HepG2 (cell line): ENCODE results near the gene DNAJB12. TPM values are rescaled to one million over a fixed set of nuclear protein-coding genes. Genes with fewer than 3 reads are reported as not detected.

Source experiments
- EHMT2 ChIP-seq: fragments of 200-600 bp; sonication (generic); IDR thresholded peaks from 2 replicates; pipeline ENCODE4 v1.7.0; 2017; ENCODE audit warnings: antibody characterized with exemption, low read depth, low read length, borderline replicate concordance
- HOXA7 ChIP-seq: sonication (generic); formaldehyde crosslinking; IDR thresholded peaks from 2 replicates; pipeline ENCODE4 v1.8.1; 2022; ENCODE audit warnings: mild to moderate bottlenecking, missing genetic modification reagents, moderate library complexity
- KDM2A ChIP-seq: sonication (generic); formaldehyde crosslinking; IDR thresholded peaks from 2 replicates; pipeline ENCODE4 v1.4.0; 2020; ENCODE audit warnings: low read depth, missing genetic modification reagents, borderline replicate concordance
- KLF6 ChIP-seq: IDR thresholded peaks from 2 replicates; pipeline ENCODE4 v1.8.0; 2016; ENCODE audit warnings: missing biosample characterization, missing genetic modification reagents
- MED1 ChIP-seq: sonication (generic); formaldehyde crosslinking; IDR thresholded peaks from 2 replicates; pipeline ENCODE4 v1.4.0; 2020; ENCODE audit warnings: missing genetic modification reagents
- POLR2G ChIP-seq: fragments of 200-400 bp; formaldehyde crosslinking; IDR thresholded peaks from 2 replicates; pipeline ENCODE4 v1.6.1; 2018; ENCODE audit warnings: mild to moderate bottlenecking, low read depth, low read length, moderate library complexity
- RXRA ChIP-seq: sonication (generic); formaldehyde crosslinking; IDR thresholded peaks from 2 replicates; pipeline ENCODE4 v1.5.1; 2020; ENCODE audit warnings: missing genetic modification reagents
- SRY ChIP-seq: sonication (generic); formaldehyde crosslinking; IDR thresholded peaks from 2 replicates; pipeline ENCODE4 v1.8.0; 2022; ENCODE audit warnings: mild to moderate bottlenecking, missing genetic modification reagents
- TCF7L2 ChIP-seq: IDR thresholded peaks from 2 replicates; pipeline ENCODE4 v1.6.1; 2011; ENCODE audit warnings: mild to moderate bottlenecking, low read depth, low read length, moderate library complexity
- ZBTB3 ChIP-seq: sonication (generic); formaldehyde crosslinking; IDR thresholded peaks from 2 replicates; pipeline ENCODE4 v1.4.0; 2020; ENCODE audit warnings: low read depth, mild to moderate bottlenecking, moderate library complexity, missing genetic modification reagents, borderline replicate concordance
- ZNF205 ChIP-seq: IDR thresholded peaks from 2 replicates; pipeline ENCODE4 v1.6.1; 2018; ENCODE audit warnings: missing biosample characterization, missing genetic modification reagents
- ZNF253 ChIP-seq: sonication (generic); formaldehyde crosslinking; IDR thresholded peaks from 2 replicates; pipeline ENCODE4 v1.8.0; 2022; ENCODE audit warnings: mild to moderate bottlenecking, missing genetic modification reagents, borderline replicate concordance
- ZNF337 ChIP-seq: sonication (generic); formaldehyde crosslinking; IDR thresholded peaks from 2 replicates; pipeline ENCODE4 v1.5.1; 2020; ENCODE audit warnings: missing genetic modification reagents, low read depth, mild to moderate bottlenecking, borderline replicate concordance
- ZNF354B ChIP-seq: sonication (generic); formaldehyde crosslinking; IDR thresholded peaks from 2 replicates; pipeline ENCODE4 v1.8.0; 2022; ENCODE audit warnings: mild to moderate bottlenecking, missing genetic modification reagents
- ZNF460 ChIP-seq: sonication (generic); formaldehyde crosslinking; IDR thresholded peaks from 2 replicates; pipeline ENCODE4 v1.5.1; 2020; ENCODE audit warnings: missing genetic modification reagents, mild to moderate bottlenecking, borderline replicate concordance
- ZNF598 ChIP-seq: sonication (generic); formaldehyde crosslinking; IDR thresholded peaks from 2 replicates; pipeline ENCODE4 v1.5.1; 2020; ENCODE audit warnings: mild to moderate bottlenecking, missing genetic modification reagents, borderline replicate concordance
- ZNF619 ChIP-seq: sonication (generic); formaldehyde crosslinking; IDR thresholded peaks from 2 replicates; pipeline ENCODE4 v1.4.0; 2020; ENCODE audit warnings: mild to moderate bottlenecking, missing genetic modification reagents
- ZNF644 ChIP-seq: IDR thresholded peaks from 2 replicates; pipeline ENCODE4 v1.6.1; 2016; ENCODE audit warnings: low read depth
- ZNF660 ChIP-seq: sonication (generic); formaldehyde crosslinking; IDR thresholded peaks from 2 replicates; pipeline ENCODE4 v1.5.1; 2020; ENCODE audit warnings: mild to moderate bottlenecking, low read depth, missing genetic modification reagents, borderline replicate concordance
- ZNF775 ChIP-seq: sonication (generic); formaldehyde crosslinking; IDR thresholded peaks from 2 replicates; pipeline ENCODE4 v1.4.0; 2020; ENCODE audit warnings: missing genetic modification reagents, mild to moderate bottlenecking, moderate library complexity, borderline replicate concordance
- polyA plus RNA-seq, 8 experiments: library from polyadenylated mRNA; depleted of rRNA in 3 of 8; stranded (reverse) in 7 of 8; unstranded in 1 of 8; fragments of >200 nt; fragmentation: Illumina TruSeq in 4 of 8; extraction: Trizol in 4 of 8; gene quantifications; 2 replicates each; pipeline versions ENCODE4 v1.2.1 to v1.2.3, GENCODE V29; 2011 to 2016; ENCODE audit warnings: low read depth in 4 of 8, missing spikeins in 1 of 8, mixed read lengths in 1 of 8; ENCODE audit not compliant: insufficient read depth in 1 of 8
- total RNA-seq, 5 experiments: library from RNA; depleted of rRNA; stranded (reverse); fragments of >200 nt; fragmentation: Illumina TruSeq; extraction: Trizol; gene quantifications; 2 replicates each; pipeline ENCODE4 v1.2.3, GENCODE V29; 2016; ENCODE audit warnings: low read depth in 1 of 5
- TF ChIP-seq, protein P1 (sequence below): sonication (generic); formaldehyde crosslinking; IDR thresholded peaks from 2 replicates; pipeline ENCODE4 v1.4.0; 2020; ENCODE audit warnings: mild to moderate bottlenecking, missing genetic modification reagents
- TF ChIP-seq, protein P2 (sequence below): sonication (generic); formaldehyde crosslinking; IDR thresholded peaks from 2 replicates; pipeline ENCODE4 v1.5.0; 2020; ENCODE audit warnings: mild to moderate bottlenecking, missing genetic modification reagents
- TF ChIP-seq, protein P3 (sequence below): sonication (generic); formaldehyde crosslinking; IDR thresholded peaks from 2 replicates; pipeline ENCODE4 v1.4.0; 2020; ENCODE audit warnings: low read depth, mild to moderate bottlenecking, missing genetic modification reagents
- TF ChIP-seq, protein P4 (sequence below): sonication (generic); formaldehyde crosslinking; IDR thresholded peaks from 2 replicates; pipeline ENCODE4 v1.4.0; 2020; ENCODE audit warnings: missing genetic modification reagents

DNAJB12 gene
- total and polyA plus RNA-seq, 2 of the 13 experiments (the other 11 are each of a cell fraction or from before 2014, with no cell fraction given), result 10.8 to 18.2 TPM

DNA sequence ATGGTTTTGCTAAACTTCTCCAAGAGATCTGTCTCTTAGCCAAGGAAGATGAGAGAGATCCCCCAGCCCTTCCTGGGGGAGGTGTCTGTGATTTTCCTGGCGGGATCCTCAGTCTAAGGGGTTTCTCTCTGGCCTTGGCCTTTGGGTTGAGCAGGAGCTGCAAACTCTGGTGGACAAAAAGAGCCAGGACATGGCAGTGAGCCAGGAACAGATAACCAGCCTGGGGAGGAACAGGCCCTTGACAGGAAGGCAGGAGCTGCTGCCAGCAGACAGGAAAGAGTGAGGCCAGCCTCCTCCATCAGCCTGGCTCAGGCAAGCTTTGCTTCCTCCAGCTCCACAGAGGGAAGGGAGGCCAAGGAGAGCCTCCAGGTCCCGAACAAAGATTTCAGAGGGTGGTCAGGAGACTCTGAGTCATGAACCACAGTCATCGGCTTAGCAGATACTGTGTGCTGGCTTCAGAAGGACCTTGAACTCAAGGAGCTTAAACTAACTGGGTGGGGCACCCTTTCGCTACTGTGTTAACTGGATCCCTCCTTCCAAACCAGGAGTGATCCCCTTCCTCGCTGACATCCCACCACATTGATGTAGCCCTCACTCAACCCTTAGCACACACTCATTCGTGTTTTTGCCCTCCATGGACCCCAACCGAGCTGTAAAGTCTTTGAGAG lies 46.3 kb downstream of the DNAJB12 start (continued):
- TF ChIP-seq, protein P1, sequence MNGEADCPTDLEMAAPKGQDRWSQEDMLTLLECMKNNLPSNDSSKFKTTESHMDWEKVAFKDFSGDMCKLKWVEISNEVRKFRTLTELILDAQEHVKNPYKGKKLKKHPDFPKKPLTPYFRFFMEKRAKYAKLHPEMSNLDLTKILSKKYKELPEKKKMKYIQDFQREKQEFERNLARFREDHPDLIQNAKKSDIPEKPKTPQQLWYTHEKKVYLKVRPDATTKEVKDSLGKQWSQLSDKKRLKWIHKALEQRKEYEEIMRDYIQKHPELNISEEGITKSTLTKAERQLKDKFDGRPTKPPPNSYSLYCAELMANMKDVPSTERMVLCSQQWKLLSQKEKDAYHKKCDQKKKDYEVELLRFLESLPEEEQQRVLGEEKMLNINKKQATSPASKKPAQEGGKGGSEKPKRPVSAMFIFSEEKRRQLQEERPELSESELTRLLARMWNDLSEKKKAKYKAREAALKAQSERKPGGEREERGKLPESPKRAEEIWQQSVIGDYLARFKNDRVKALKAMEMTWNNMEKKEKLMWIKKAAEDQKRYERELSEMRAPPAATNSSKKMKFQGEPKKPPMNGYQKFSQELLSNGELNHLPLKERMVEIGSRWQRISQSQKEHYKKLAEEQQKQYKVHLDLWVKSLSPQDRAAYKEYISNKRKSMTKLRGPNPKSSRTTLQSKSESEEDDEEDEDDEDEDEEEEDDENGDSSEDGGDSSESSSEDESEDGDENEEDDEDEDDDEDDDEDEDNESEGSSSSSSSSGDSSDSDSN (CRISPR knock-in tag), result 0 out of 2 replicates have a peak, but pooled peaks have one; percentile 23
- TF ChIP-seq HOXA7, result no peak
- peak; percentile 53; the same call in 1 of the 2 replicates for TF ChIP-seq MED1 (CRISPR knock-in tag)
- no peak for TF ChIP-seq ZNF253
- TF ChIP-seq, protein P2, sequence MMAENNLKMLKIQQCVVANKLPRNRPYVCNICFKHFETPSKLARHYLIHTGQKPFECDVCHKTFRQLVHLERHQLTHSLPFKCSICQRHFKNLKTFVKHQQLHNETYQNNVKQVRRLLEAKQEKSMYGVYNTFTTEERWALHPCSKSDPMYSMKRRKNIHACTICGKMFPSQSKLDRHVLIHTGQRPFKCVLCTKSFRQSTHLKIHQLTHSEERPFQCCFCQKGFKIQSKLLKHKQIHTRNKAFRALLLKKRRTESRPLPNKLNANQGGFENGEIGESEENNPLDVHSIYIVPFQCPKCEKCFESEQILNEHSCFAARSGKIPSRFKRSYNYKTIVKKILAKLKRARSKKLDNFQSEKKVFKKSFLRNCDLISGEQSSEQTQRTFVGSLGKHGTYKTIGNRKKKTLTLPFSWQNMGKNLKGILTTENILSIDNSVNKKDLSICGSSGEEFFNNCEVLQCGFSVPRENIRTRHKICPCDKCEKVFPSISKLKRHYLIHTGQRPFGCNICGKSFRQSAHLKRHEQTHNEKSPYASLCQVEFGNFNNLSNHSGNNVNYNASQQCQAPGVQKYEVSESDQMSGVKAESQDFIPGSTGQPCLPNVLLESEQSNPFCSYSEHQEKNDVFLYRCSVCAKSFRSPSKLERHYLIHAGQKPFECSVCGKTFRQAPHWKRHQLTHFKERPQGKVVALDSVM (CRISPR knock-in tag), result peak; percentile 90
- TF ChIP-seq ZNF337 (CRISPR knock-in tag), result no peak
- TF ChIP-seq, protein P3, sequence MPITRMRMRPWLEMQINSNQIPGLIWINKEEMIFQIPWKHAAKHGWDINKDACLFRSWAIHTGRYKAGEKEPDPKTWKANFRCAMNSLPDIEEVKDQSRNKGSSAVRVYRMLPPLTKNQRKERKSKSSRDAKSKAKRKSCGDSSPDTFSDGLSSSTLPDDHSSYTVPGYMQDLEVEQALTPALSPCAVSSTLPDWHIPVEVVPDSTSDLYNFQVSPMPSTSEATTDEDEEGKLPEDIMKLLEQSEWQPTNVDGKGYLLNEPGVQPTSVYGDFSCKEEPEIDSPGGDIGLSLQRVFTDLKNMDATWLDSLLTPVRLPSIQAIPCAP, result no peak
- TF ChIP-seq, protein P4, sequence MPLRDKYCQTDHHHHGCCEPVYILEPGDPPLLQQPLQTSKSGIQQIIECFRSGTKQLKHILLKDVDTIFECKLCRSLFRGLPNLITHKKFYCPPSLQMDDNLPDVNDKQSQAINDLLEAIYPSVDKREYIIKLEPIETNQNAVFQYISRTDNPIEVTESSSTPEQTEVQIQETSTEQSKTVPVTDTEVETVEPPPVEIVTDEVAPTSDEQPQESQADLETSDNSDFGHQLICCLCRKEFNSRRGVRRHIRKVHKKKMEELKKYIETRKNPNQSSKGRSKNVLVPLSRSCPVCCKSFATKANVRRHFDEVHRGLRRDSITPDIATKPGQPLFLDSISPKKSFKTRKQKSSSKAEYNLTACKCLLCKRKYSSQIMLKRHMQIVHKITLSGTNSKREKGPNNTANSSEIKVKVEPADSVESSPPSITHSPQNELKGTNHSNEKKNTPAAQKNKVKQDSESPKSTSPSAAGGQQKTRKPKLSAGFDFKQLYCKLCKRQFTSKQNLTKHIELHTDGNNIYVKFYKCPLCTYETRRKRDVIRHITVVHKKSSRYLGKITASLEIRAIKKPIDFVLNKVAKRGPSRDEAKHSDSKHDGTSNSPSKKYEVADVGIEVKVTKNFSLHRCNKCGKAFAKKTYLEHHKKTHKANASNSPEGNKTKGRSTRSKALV, result no peak
- no peak for TF ChIP-seq ZNF775 (CRISPR knock-in tag)
- TF ChIP-seq ZNF205 (CRISPR knock-in tag), result no peak
- TF ChIP-seq ZNF460 (CRISPR knock-in tag), result no peak
- TF ChIP-seq SRY (CRISPR knock-in tag), result no peak
- TF ChIP-seq POLR2G, result no peak
- no peak for TF ChIP-seq ZNF598 (CRISPR knock-in tag)
- no peak for TF ChIP-seq EHMT2
- TF ChIP-seq KDM2A, result no peak
- TF ChIP-seq ZNF644 (CRISPR knock-in tag), result no peak
- no peak for TF ChIP-seq ZBTB3 (CRISPR knock-in tag)
- no peak for TF ChIP-seq ZNF660 (CRISPR knock-in tag)
- TF ChIP-seq ZNF619 (CRISPR knock-in tag), result no peak
- TF ChIP-seq TCF7L2, result no peak
- 0 out of 2 replicates have a peak, but pooled peaks have one; percentile 30 for TF ChIP-seq RXRA (CRISPR knock-in tag)
- TF ChIP-seq ZNF354B, result no peak
- no peak for TF ChIP-seq KLF6 (CRISPR knock-in tag)
